ENCODE measurements around the gene SLC38A6.

- TF ChIP-seq, protein P1, sequence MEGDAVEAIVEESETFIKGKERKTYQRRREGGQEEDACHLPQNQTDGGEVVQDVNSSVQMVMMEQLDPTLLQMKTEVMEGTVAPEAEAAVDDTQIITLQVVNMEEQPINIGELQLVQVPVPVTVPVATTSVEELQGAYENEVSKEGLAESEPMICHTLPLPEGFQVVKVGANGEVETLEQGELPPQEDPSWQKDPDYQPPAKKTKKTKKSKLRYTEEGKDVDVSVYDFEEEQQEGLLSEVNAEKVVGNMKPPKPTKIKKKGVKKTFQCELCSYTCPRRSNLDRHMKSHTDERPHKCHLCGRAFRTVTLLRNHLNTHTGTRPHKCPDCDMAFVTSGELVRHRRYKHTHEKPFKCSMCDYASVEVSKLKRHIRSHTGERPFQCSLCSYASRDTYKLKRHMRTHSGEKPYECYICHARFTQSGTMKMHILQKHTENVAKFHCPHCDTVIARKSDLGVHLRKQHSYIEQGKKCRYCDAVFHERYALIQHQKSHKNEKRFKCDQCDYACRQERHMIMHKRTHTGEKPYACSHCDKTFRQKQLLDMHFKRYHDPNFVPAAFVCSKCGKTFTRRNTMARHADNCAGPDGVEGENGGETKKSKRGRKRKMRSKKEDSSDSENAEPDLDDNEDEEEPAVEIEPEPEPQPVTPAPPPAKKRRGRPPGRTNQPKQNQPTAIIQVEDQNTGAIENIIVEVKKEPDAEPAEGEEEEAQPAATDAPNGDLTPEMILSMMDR (IDR thresholded peaks at IDR 0.05) = no peak
- no peak for TF ChIP-seq POLR2A (IDR thresholded peaks at IDR 0.05)
Observed at GRCh38 chr14:61076556-61076955, 95.5 kb downstream of the SLC38A6 start.
